ENCODE measurements around the gene ATP2C2.

GRCh38 chr16:84386047-84386446 lies 17.7 kb downstream of the ATP2C2 start:
- TF ChIP-seq CTCF (conservative IDR thresholded peaks at IDR 0.05), result no peak
- TF ChIP-seq ZFX (IDR thresholded peaks at IDR 0.05), result no peak

Data from C4-2B (cell line).